ENCODE data around the gene GPR4. TPM values are rescaled to one million over a fixed set of nuclear protein-coding genes. Genes with fewer than 3 reads are reported as not detected.

GPR4 gene
- total RNA-seq, 6 donors from 2014 or later: 1.0 to 22.1 (median 6.8) TPM

- no peak overlapping the region for H3K4me3 ChIP-seq
- no peaks in the 10 kb centered on the region for H3K9me3 ChIP-seq
- H3K27me3 ChIP-seq: no peaks in the 10 kb centered on the region
- no peaks in the 10 kb centered on the region for H3K36me3 ChIP-seq
- no peaks in the 10 kb centered on the region for H3K4me1 ChIP-seq
- DNase-seq (peak in 1 of 2 donors; percentile 72), ATAC-seq (ENCODE audit: low FRiP score in 2 of 2) (peak; percentile 53 to 84)
- no peak overlapping the region for H3K27ac ChIP-seq
- no peak for TF ChIP-seq EP300 (IDR thresholded peaks at IDR 0.05)
- TF ChIP-seq POLR2A (IDR thresholded peaks at IDR 0.05): no peak
- peak; percentile 62 to 74 (median 68) for TF ChIP-seq CTCF (IDR thresholded peaks at IDR 0.05)
- WGBS, 2 donors: 62 to 67% methylated on average over 10 to 15 of the region's 15 CpGs
Measured at GRCh38 chr19:45569619-45570421, 32.2 kb downstream of the GPR4 start.

- H3K9me3 ChIP-seq: no peaks in the 10 kb centered on the region
- no peaks in the 10 kb centered on the region for H3K4me1 ChIP-seq
- 89 to 100% methylated on average over 3 of the region's 3 CpGs for WGBS, 2 donors
- ATAC-seq (ENCODE audit: low FRiP score in 2 of 2) (peak; percentile 26 to 89), DNase-seq (no peak)
- H3K27me3 ChIP-seq: no peaks in the 10 kb centered on the region
- no peak overlapping the region for H3K4me3 ChIP-seq
- H3K36me3 ChIP-seq: no peaks in the 10 kb centered on the region
- TF ChIP-seq EP300 (IDR thresholded peaks at IDR 0.05): no peak
- no peak for TF ChIP-seq POLR2AphosphoS5 (IDR thresholded peaks at IDR 0.05)
- TF ChIP-seq CTCF (IDR thresholded peaks at IDR 0.05): no peak
- no peak for TF ChIP-seq POLR2A (IDR thresholded peaks at IDR 0.05)
- no peak overlapping the region for H3K27ac ChIP-seq
Measured at GRCh38 chr19:45568732-45569131, 33.3 kb downstream of the GPR4 start.

- TF ChIP-seq EP300 (IDR thresholded peaks at IDR 0.05) (no peak), POLR2A (IDR thresholded peaks at IDR 0.05) (no peak)
- Histone ChIP-seq H3K36me3 (no peaks in the 10 kb centered on the region), H3K9me3 (no peaks in the 10 kb centered on the region), H3K27ac (no peak overlapping the region), H3K4me3 (no peak overlapping the region), H3K4me1 (no peaks in the 10 kb centered on the region), H3K27me3 (no peaks in the 10 kb centered on the region)
- DNase-seq: no peak
- no peak for ATAC-seq (ENCODE audit: low FRiP score in 2 of 2)
- 87 to 93% methylated on average over 2 of the region's 2 CpGs for WGBS, 2 donors
Measured at GRCh38 chr19:45567609-45568008, 34.4 kb downstream of the GPR4 start.

- H3K9me3 ChIP-seq: no peaks in the 10 kb centered on the region
- H3K36me3 ChIP-seq: no peaks in the 10 kb centered on the region
- ATAC-seq (ENCODE audit: low FRiP score in 2 of 2) (no peak), DNase-seq (no peak)
- no peak overlapping the region for H3K27ac ChIP-seq
- no peaks in the 10 kb centered on the region for H3K27me3 ChIP-seq
- H3K4me3 ChIP-seq: no peak overlapping the region
- WGBS, 2 donors: 75 to 88% methylated on average over 5 of the region's 5 CpGs
- no peaks in the 10 kb centered on the region for H3K4me1 ChIP-seq
- TF ChIP-seq EP300 (IDR thresholded peaks at IDR 0.05) (no peak), POLR2A (IDR thresholded peaks at IDR 0.05) (no peak), POLR2AphosphoS5 (IDR thresholded peaks at IDR 0.05) (no peak), CTCF (IDR thresholded peaks at IDR 0.05) (no peak)
Measured at GRCh38 chr19:45564131-45564780, 37.8 kb downstream of the GPR4 start.

GRCh38 chr19:45560686-45561085, 41.3 kb downstream of the GPR4 start:
- WGBS, 2 donors: 86 to 97% methylated on average over 9 to 11 of the region's 11 CpGs
- Histone ChIP-seq H3K9me3 (no peaks in the 10 kb centered on the region), H3K36me3 (no peaks in the 10 kb centered on the region), H3K27ac (no peak overlapping the region), H3K4me3 (no peak overlapping the region), H3K27me3 (no peaks in the 10 kb centered on the region), H3K4me1 (peaks cover 0 to 7% (median 0%) of the 10 kb centered on the region in 4 donors)
- DNase-seq (no peak), ATAC-seq (ENCODE audit: low FRiP score in 2 of 2) (no peak)
- TF ChIP-seq POLR2A (IDR thresholded peaks at IDR 0.05) (no peak), POLR2AphosphoS5 (IDR thresholded peaks at IDR 0.05) (no peak), EP300 (IDR thresholded peaks at IDR 0.05) (no peak), CTCF (IDR thresholded peaks at IDR 0.05) (no peak)

All from upper lobe of left lung (tissue), 6 donors.